ENCODE measurements around the gene CREB5. TPM values are rescaled to one million over a fixed set of nuclear protein-coding genes. Genes with fewer than 3 reads are reported as not detected.

The CREB5 gene
- total and polyA plus RNA-seq, 2 of the 8 experiments (the other 6 are each of a cell fraction or from before 2014, with no cell fraction given): 2.4 to 2.7 TPM

GRCh38 chr7:28571405-28571804 is 159.1 kb downstream of the CREB5 start (continued):
- TF ChIP-seq BCL11A (IDR thresholded peaks at IDR 0.05; ENCODE audit: low read depth in 2 of 2, low read length in 2 of 2) (no peak), KDM5A (IDR thresholded peaks at IDR 0.05; ENCODE audit: low read length) (no peak)
